Smooth muscle cell (in vitro differentiated cells): Measurements from ENCODE around the gene ANO10. TPM values are rescaled to one million over a fixed set of nuclear protein-coding genes. Genes with fewer than 3 reads are reported as not detected.

Source experiments
- DNase-seq: peaks from one replicate; lab custom pipeline; 2025; ENCODE audit not compliant: unreplicated experiment; lab: John Stamatoyannopoulos, UW
- H2AFZ ChIP-seq: fragments of 200-600 bp; sonication (generic); 2 replicates; pipeline ENCODE4 v1.6.0; 2016; ENCODE audit warnings: antibody characterized with exemption, low read depth, mild to moderate bottlenecking
- H3F3A ChIP-seq: fragments of 200-600 bp; sonication (generic); 2 replicates; pipeline ENCODE4 v1.6.0; 2017; ENCODE audit warnings: antibody characterized with exemption, low read depth
- H3K27ac ChIP-seq: fragments of 200-600 bp; sonication (generic); 2 replicates; pipeline ENCODE4 v1.5.1; 2016; ENCODE audit warnings: low read depth, mild to moderate bottlenecking
- H3K27me3 ChIP-seq: fragments of 200-600 bp; sonication (generic); 2 replicates; pipeline ENCODE4 v1.6.1; 2016; ENCODE audit warnings: low read depth, mild to moderate bottlenecking
- H3K36me3 ChIP-seq: fragments of 200-600 bp; sonication (generic); 2 replicates; pipeline ENCODE4 v1.5.1; 2016; ENCODE audit warnings: low read depth
- H3K4me1 ChIP-seq: fragments of 200-600 bp; sonication (generic); 2 replicates; pipeline ENCODE4 v1.5.1; 2016; ENCODE audit warnings: low read depth
- H3K4me2 ChIP-seq: fragments of 200-600 bp; sonication (generic); 2 replicates; pipeline ENCODE4 v1.6.0; 2016; ENCODE audit warnings: mild to moderate bottlenecking
- H3K4me3 ChIP-seq: fragments of 200-600 bp; sonication (generic); 2 replicates; pipeline ENCODE4 v1.5.1; 2016; ENCODE audit warnings: mild to moderate bottlenecking
- H3K79me2 ChIP-seq: fragments of 200-600 bp; sonication (generic); 2 replicates; pipeline ENCODE4 v1.6.0; 2016; ENCODE audit warnings: low read depth, mild to moderate bottlenecking
- H3K9ac ChIP-seq: fragments of 200-600 bp; sonication (generic); 2 replicates; pipeline ENCODE4 v1.6.0; 2016; ENCODE audit warnings: low read depth
- H3K9me3 ChIP-seq: fragments of 200-600 bp; sonication (generic); replicated peaks from 2 replicates; pipeline ENCODE4 v1.5.1; 2016; ENCODE audit warnings: low read depth
- H4K20me1 ChIP-seq: fragments of 200-600 bp; sonication (generic); 2 replicates; pipeline ENCODE4 v1.6.0; 2016; ENCODE audit warnings: low read depth
- WGBS: methylation state at CpG from one replicate; pipeline ENCODE4 v1.1.7; 2016; ENCODE audit warnings: low lambda C conversion rate; 5-methylcytosine and 5-hydroxymethylcytosine counted together
- polyA plus RNA-seq: library from polyadenylated mRNA; unstranded; fragments of >200 nt; fragmentation: Nextera tagmentation; extraction: Ambion mirVana; gene quantifications from 2 replicates; pipeline ENCODE4 v1.2.1, GENCODE V29; 2016
- total RNA-seq: library from RNA; depleted of rRNA; stranded (reverse); fragments of >200 nt; gene quantifications from 2 replicates; pipeline ENCODE4 v1.2.3, GENCODE V29; 2014
- TF ChIP-seq, protein P1 (sequence below): fragments of 200-600 bp; sonication (generic); IDR thresholded peaks from 2 replicates; pipeline ENCODE4 v1.5.1; 2017; ENCODE audit warnings: borderline replicate concordance, mild to moderate bottlenecking, antibody characterized with exemption; ENCODE audit not compliant: insufficient read depth, poor library complexity, severe bottlenecking

Gene ANO10
- total and polyA plus RNA-seq, 2 experiments from 2014 or later, result 19.2 to 25.3 TPM

DNA sequence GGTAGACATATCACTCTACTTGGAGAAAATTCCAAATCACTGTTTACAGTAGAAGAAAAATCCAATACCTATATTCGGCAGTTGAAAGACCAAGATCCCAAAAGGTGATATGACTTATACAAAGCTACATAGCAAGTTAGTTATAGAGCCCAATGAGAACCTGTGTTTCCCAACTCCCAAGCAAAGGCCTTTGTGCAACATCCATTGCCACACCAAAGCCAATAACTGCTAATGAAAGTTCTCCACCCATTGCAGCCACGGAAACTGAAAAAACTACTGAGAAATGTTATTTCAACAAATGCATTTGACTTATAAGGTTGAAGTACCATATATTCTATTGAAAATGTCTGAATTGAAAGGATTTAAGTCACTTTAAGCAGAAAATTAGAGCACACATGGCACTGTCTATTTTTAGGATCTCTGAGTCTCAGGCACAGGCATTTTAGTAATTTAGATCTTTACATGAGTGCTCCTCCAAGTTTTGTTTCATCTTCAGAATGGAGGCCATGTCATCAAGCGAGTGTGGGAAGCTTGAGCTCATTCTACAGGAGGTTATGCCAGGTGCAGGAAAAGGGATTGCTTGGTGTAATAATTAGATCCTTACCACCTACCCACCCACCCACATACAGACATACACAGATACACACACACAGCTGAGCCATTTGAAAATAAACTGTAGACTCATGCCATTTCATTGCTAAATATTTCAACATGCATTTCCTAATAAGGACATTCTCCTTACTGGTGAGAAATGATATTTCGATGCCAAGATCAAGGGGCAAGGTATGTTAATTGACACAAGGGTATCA, 19.7 kb upstream of the ANO10 start:
- H3K4me2 ChIP-seq, result peak overlapping the region; percentile 24
- H3K4me1 ChIP-seq, result no peaks in the 10 kb centered on the region
- H3K36me3 ChIP-seq, result no peaks in the 10 kb centered on the region
- H3F3A ChIP-seq, result no peaks in the 10 kb centered on the region
- no peaks in the 10 kb centered on the region for H3K27me3 ChIP-seq
- TF ChIP-seq, protein P1, sequence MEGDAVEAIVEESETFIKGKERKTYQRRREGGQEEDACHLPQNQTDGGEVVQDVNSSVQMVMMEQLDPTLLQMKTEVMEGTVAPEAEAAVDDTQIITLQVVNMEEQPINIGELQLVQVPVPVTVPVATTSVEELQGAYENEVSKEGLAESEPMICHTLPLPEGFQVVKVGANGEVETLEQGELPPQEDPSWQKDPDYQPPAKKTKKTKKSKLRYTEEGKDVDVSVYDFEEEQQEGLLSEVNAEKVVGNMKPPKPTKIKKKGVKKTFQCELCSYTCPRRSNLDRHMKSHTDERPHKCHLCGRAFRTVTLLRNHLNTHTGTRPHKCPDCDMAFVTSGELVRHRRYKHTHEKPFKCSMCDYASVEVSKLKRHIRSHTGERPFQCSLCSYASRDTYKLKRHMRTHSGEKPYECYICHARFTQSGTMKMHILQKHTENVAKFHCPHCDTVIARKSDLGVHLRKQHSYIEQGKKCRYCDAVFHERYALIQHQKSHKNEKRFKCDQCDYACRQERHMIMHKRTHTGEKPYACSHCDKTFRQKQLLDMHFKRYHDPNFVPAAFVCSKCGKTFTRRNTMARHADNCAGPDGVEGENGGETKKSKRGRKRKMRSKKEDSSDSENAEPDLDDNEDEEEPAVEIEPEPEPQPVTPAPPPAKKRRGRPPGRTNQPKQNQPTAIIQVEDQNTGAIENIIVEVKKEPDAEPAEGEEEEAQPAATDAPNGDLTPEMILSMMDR, result no peak
- DNase-seq, result no peak
- no peaks in the 10 kb centered on the region for H3K79me2 ChIP-seq
- H3K4me3 ChIP-seq, result no peak overlapping the region
- no peak overlapping the region for H3K9ac ChIP-seq
- no peaks in the 10 kb centered on the region for H3K9me3 ChIP-seq
- H3K27ac ChIP-seq, result no peak overlapping the region
- H2AFZ ChIP-seq, result peak overlapping the region; percentile 54
- whole genome bisulfite sequencing, result 81% methylated on average over 4 of the region's 4 CpGs
- H4K20me1 ChIP-seq, result no peaks in the 10 kb centered on the region

DNA sequence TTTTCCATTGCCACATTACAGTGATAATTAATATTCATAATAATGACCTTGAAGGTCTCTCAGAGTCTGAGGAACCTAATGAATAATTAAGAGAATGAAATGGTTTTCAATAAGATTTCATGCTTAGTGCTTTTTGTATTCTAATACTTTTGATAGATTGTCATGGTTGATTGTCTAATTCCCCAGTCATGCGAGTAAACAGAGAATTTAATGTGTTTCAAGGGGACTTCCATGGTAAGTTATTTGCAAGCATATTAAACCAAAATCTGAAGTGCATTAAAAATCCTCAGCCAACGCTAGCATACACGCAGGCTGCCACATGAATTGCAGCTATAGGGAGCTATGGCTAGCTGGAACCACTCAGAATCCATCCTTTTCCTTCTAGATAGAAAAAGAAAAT, 18.9 kb upstream of the ANO10 start:
- WGBS, result 99% methylated on average over 3 of the region's 3 CpGs
- H3K4me1 ChIP-seq, result no peaks in the 10 kb centered on the region
- H3F3A ChIP-seq, result no peaks in the 10 kb centered on the region
- H4K20me1 ChIP-seq, result no peaks in the 10 kb centered on the region
- H3K27me3 ChIP-seq, result no peaks in the 10 kb centered on the region
- H3K27ac ChIP-seq, result no peak overlapping the region
- H3K36me3 ChIP-seq, result no peaks in the 10 kb centered on the region
- H3K9ac ChIP-seq, result no peak overlapping the region
- no peaks in the 10 kb centered on the region for H3K9me3 ChIP-seq
- no peaks in the 10 kb centered on the region for H3K79me2 ChIP-seq
- no peak for DNase-seq
- TF ChIP-seq, protein P1, result no peak
- H2AFZ ChIP-seq, result no peak overlapping the region
- no peak overlapping the region for H3K4me2 ChIP-seq
- no peak overlapping the region for H3K4me3 ChIP-seq

DNA sequence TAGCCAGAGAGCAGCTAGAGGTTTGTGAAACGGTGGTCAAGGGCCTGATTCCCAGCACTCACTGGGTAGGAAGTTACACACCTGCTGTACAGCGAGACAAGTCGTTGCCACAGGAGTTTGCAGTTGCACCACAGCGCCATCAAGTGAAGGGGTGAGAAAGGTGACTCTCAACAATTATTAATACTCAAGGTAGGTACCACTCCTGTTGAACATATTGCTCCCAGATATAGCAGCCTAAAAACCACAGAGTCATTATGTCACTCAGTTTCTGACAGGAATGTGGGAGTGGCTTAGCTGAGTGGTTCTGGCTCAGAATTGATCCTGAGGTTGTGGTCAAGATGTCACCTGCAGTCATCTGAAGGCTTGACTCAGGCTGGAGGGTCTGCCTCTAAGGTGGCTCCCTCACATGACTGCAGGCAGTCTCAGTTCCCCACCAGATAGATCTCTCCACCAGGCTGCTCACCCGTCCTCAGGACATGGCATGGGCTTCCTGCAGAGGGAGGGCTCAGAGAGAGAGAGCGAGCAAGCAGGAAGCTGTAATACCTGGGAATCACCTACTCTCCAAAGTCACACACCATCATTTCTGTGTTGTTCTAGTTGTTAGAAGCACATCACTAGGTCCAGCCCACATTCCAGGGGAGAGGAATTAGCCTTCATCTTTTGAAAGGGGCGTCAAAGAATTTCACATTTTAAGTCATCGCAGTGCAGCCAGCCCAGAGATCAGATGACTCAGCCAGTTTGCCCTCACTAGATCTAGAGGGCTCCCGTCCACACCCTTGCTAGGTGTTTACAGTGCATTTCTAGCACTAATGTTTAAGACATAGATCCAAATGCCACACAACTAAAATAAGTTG, 17.0 kb upstream of the ANO10 start:
- no peak overlapping the region for H2AFZ ChIP-seq
- H3K4me3 ChIP-seq, result no peak overlapping the region
- no peaks in the 10 kb centered on the region for H3K79me2 ChIP-seq
- H3F3A ChIP-seq, result no peaks in the 10 kb centered on the region
- TF ChIP-seq, protein P1, result no peak
- H3K4me1 ChIP-seq, result no peaks in the 10 kb centered on the region
- 54% methylated on average over 9 of the region's 9 CpGs for WGBS
- no peak overlapping the region for H3K9ac ChIP-seq
- H4K20me1 ChIP-seq, result no peaks in the 10 kb centered on the region
- H3K36me3 ChIP-seq, result no peaks in the 10 kb centered on the region
- H3K9me3 ChIP-seq, result no peaks in the 10 kb centered on the region
- DNase-seq, result no peak
- H3K27me3 ChIP-seq, result no peaks in the 10 kb centered on the region
- H3K4me2 ChIP-seq, result peak overlapping the region; percentile 21
- H3K27ac ChIP-seq, result no peak overlapping the region
